GM12873 (cell line): Measurements from ENCODE around the gene NUP85.

ENCODE experiments used
- CTCF ChIP-seq: IDR thresholded peaks from 2 replicates; pipeline ENCODE4 v1.5.1; 2012; ENCODE audit warnings: low read depth, mild to moderate bottlenecking, moderate library complexity, low read length, control low read depth; ENCODE audit not compliant: insufficient read depth; ENCODE audit errors: missing control alignments

The NUP85 gene

GRCh38 chr17:75208161-75208560 is 2.7 kb downstream of the NUP85 start:
- TF ChIP-seq CTCF: no peak

- no peak for TF ChIP-seq CTCF
These were observed 3.6 kb downstream of the NUP85 start for GRCh38 chr17:75209061-75209460.

GRCh38 chr17:75218131-75218530 is 12.7 kb downstream of the NUP85 start:
- no peak for TF ChIP-seq CTCF

GRCh38 chr17:75219815-75220214 is 14.3 kb downstream of the NUP85 start:
- TF ChIP-seq CTCF: no peak

GRCh38 chr17:75225016-75225415 is 19.5 kb downstream of the NUP85 start:
- TF ChIP-seq CTCF: no peak

- no peak for TF ChIP-seq CTCF
These were observed 22.2 kb downstream of the NUP85 start for GRCh38 chr17:75227729-75228128.

- no peak for TF ChIP-seq CTCF
These were observed 22.8 kb downstream of the NUP85 start for GRCh38 chr17:75228305-75228704.

GRCh38 chr17:75228847-75229246 is 23.4 kb downstream of the NUP85 start:
- TF ChIP-seq CTCF: no peak
